SK-N-SH (cell line): ENCODE measurements around the gene ARL6. TPM values are rescaled to one million over a fixed set of nuclear protein-coding genes. Genes with fewer than 3 reads are reported as not detected.

Source experiments
- CTCF ChIA-PET: fragments of 300-600, 350-600 bp; formaldehyde crosslinking; extraction: SDS; loops from one replicate; lab custom pipeline; 2021; lab: Yijun Ruan, JAX
- POLR2A ChIA-PET: fragments of 350-600 bp; sonication (Branson Sonifier 250); formaldehyde crosslinking; extraction: SDS; loops from one replicate; lab custom pipeline; 2020; ENCODE audit warnings: antibody characterized with exemption, inconsistent platforms; lab: Yijun Ruan, JAX
- DNase-seq: peaks from one replicate; pipeline ENCODE4 v3.0.0; 2012
- H2AFZ ChIP-seq: fragments of 200-600 bp; sonication (generic); 2 replicates; pipeline ENCODE4 v1.8.1; 2016; ENCODE audit warnings: antibody characterized with exemption, mild to moderate bottlenecking, low read depth
- H3F3A ChIP-seq: fragments of 200-600 bp; sonication (generic); replicated peaks from 2 replicates; pipeline ENCODE3; 2016; ENCODE audit warnings: antibody characterized with exemption, mild to moderate bottlenecking; ENCODE audit not compliant: insufficient read depth
- H3K27ac ChIP-seq, 2 experiments: fragments of 200-500 bp in 1 of 2; fragments of 200-600 bp in 1 of 2; sonication (Bioruptor generic) in 1 of 2; sonication (generic), shearing (Covaris generic) in 1 of 2; 2 replicates each; pipeline versions ENCODE4 v1.5.1 to v1.6.1; 2014 to 2016; ENCODE audit warnings: low read depth in 2 of 2, inconsistent platforms in 1 of 2, low read length in 1 of 2, mild to moderate bottlenecking in 1 of 2, mixed read lengths in 1 of 2
- H3K27me3 ChIP-seq: fragments of 200-600 bp; sonication (generic), shearing (Covaris generic); 2 replicates; pipeline ENCODE4 v1.6.1; 2016; ENCODE audit warnings: mixed run types; ENCODE audit not compliant: insufficient read depth
- H3K36me3 ChIP-seq, 2 experiments: fragments of 200-500 bp in 1 of 2; fragments of 200-600 bp in 1 of 2; sonication (Bioruptor generic) in 1 of 2; sonication (generic) in 1 of 2; replicated peaks in 1 of 2; 2 replicates each; pipeline versions ENCODE3 to v1.5.1; 2014 to 2016; ENCODE audit warnings: low read length in 1 of 2, mild to moderate bottlenecking in 1 of 2; ENCODE audit not compliant: insufficient read depth in 2 of 2, control insufficient read depth in 1 of 2
- H3K4me1 ChIP-seq, 2 experiments: fragments of 200-500 bp in 1 of 2; fragments of 200-600 bp in 1 of 2; sonication (Bioruptor generic) in 1 of 2; sonication (generic), shearing (Covaris generic) in 1 of 2; 2 replicates each; pipeline versions ENCODE4 v1.5.1 to v1.6.1; 2014 to 2016; ENCODE audit warnings: low read depth in 1 of 2, low read length in 1 of 2, mixed run types in 1 of 2; ENCODE audit not compliant: insufficient read depth in 2 of 2, control insufficient read depth in 1 of 2
- H3K4me2 ChIP-seq: fragments of 200-600 bp; sonication (generic), shearing (Covaris generic); 2 replicates; pipeline ENCODE4 v1.6.1; 2017; ENCODE audit warnings: mixed run types
- H3K4me3 ChIP-seq, 2 experiments: fragments of 200-500 bp in 1 of 2; fragments of 200-600 bp in 1 of 2; sonication (Bioruptor generic) in 1 of 2; sonication (generic), shearing (Covaris generic) in 1 of 2; 2 replicates each; pipeline versions ENCODE4 v1.5.1 to v1.8.1; 2014 to 2016; ENCODE audit warnings: low read depth in 2 of 2, inconsistent platforms in 1 of 2, low read length in 1 of 2, mild to moderate bottlenecking in 1 of 2, mixed read lengths in 1 of 2, moderate library complexity in 1 of 2
- H3K79me2 ChIP-seq: fragments of 200-600 bp; sonication (generic); 2 replicates; pipeline ENCODE4 v1.8.1; 2017; ENCODE audit warnings: mild to moderate bottlenecking; ENCODE audit not compliant: insufficient read depth
- H3K9ac ChIP-seq: fragments of 200-600 bp; sonication (generic); 2 replicates; pipeline ENCODE4 v1.6.1; 2017; ENCODE audit warnings: mixed run types
- H3K9me2 ChIP-seq: fragments of 200-600 bp; sonication (generic); 2 replicates; pipeline ENCODE4 v1.6.1; 2017; ENCODE audit warnings: mixed run types
- H3K9me3 ChIP-seq: fragments of 200-600 bp; sonication (generic); 2 replicates; pipeline ENCODE4 v1.6.1; 2017; ENCODE audit warnings: mixed run types, mild to moderate bottlenecking, moderate library complexity
- H4K20me1 ChIP-seq: fragments of 200-600 bp; sonication (generic); 2 replicates; pipeline ENCODE4 v1.6.1; 2017; ENCODE audit warnings: mild to moderate bottlenecking, mixed run types; ENCODE audit not compliant: insufficient read depth
- CHD2 ChIP-seq: fragments of 150-350 bp; IDR thresholded peaks from 2 replicates; pipeline ENCODE4 v1.6.1; 2018; ENCODE audit warnings: low read length; ENCODE audit not compliant: partially characterized antibody
- CTCF ChIP-seq: fragments of 200-600 bp; sonication (generic); IDR thresholded peaks from 2 replicates; pipeline ENCODE4 v1.6.1; 2017; ENCODE audit warnings: antibody characterized with exemption, mild to moderate bottlenecking, moderate library complexity
- ELF1 ChIP-seq: IDR thresholded peaks from 2 replicates; pipeline ENCODE4 v1.4.0; 2012
- EP300 ChIP-seq, 2 experiments: IDR thresholded peaks; 2 replicates each; pipeline versions ENCODE4 v1.4.0 to v1.6.1; 2012; ENCODE audit warnings: borderline replicate concordance in 1 of 2, low read depth in 1 of 2, low read length in 1 of 2
- FOSL2 ChIP-seq: IDR thresholded peaks from 2 replicates; pipeline ENCODE4 v1.4.0; 2012; ENCODE audit warnings: low read depth, mild to moderate bottlenecking, moderate library complexity, borderline replicate concordance
- FOXM1 ChIP-seq: IDR thresholded peaks from 2 replicates; pipeline ENCODE4 v1.4.0; 2012; ENCODE audit warnings: low read depth, mild to moderate bottlenecking
- GABPA ChIP-seq: IDR thresholded peaks from 2 replicates; pipeline ENCODE4 v1.4.0; 2012; ENCODE audit warnings: low read depth, mild to moderate bottlenecking
- MAX ChIP-seq: IDR thresholded peaks from 2 replicates; pipeline ENCODE4 v1.4.0; 2012; ENCODE audit warnings: low read depth
- MEF2A ChIP-seq: IDR thresholded peaks from 2 replicates; pipeline ENCODE4 v1.4.0; 2012; ENCODE audit warnings: low read depth, borderline replicate concordance
- MXI1 ChIP-seq: IDR thresholded peaks from 2 replicates; pipeline ENCODE4 v1.6.1; 2012; ENCODE audit warnings: mild to moderate bottlenecking, low read depth, low read length, improper control_type of control experiment
- REST ChIP-seq: IDR thresholded peaks from 2 replicates; pipeline ENCODE4 v1.6.1; 2012; ENCODE audit warnings: mild to moderate bottlenecking, low read depth, low read length, moderate library complexity
- RXRA ChIP-seq: IDR thresholded peaks from 2 replicates; pipeline ENCODE4 v1.4.0; 2012; ENCODE audit warnings: low read depth, mild to moderate bottlenecking, borderline replicate concordance
- TAF1 ChIP-seq: IDR thresholded peaks from 2 replicates; pipeline ENCODE4 v1.6.1; 2012; ENCODE audit warnings: low read depth, mild to moderate bottlenecking, low read length, moderate library complexity, borderline replicate concordance
- TCF12 ChIP-seq: IDR thresholded peaks from 2 replicates; pipeline ENCODE4 v1.4.0; 2012
- TEAD4 ChIP-seq: IDR thresholded peaks from 2 replicates; pipeline ENCODE4 v1.4.0; 2012; ENCODE audit warnings: mild to moderate bottlenecking, borderline replicate concordance; ENCODE audit not compliant: insufficient read depth
- USF1 ChIP-seq: IDR thresholded peaks from 2 replicates; pipeline ENCODE4 v1.4.0; 2012; ENCODE audit warnings: low read depth, borderline replicate concordance
- YY1 ChIP-seq: IDR thresholded peaks from 2 replicates; pipeline ENCODE4 v1.4.0; 2012; ENCODE audit warnings: low read depth, mild to moderate bottlenecking
- ZBTB33 ChIP-seq: IDR thresholded peaks from 2 replicates; pipeline ENCODE4 v1.4.0; 2012; ENCODE audit warnings: low read depth, borderline replicate concordance
- WGBS: methylation state at CpG from one replicate; pipeline ENCODE4 v1.1.6; 2017; ENCODE audit warnings: low lambda C conversion rate; 5-methylcytosine and 5-hydroxymethylcytosine counted together
- polyA plus RNA-seq, 3 experiments: library from polyadenylated mRNA; depleted of rRNA; stranded (reverse); fragments of >200 nt; gene quantifications; 2 replicates each; pipeline ENCODE4 v1.2.3, GENCODE V29; 2012

Gene ARL6
- polyA plus RNA-seq, 1 of the 3 experiments (the other 2 are of a cell fraction), result 2.6 TPM

- Histone ChIP-seq H3K4me2 (no peak overlapping the region), H3K9me3 (no peaks in the 10 kb centered on the region), H3K4me3 (no peak overlapping the region), H3K9me2 (no peaks in the 10 kb centered on the region), H3K27ac (no peak overlapping the region), H3K27me3 (no peaks in the 10 kb centered on the region), H3K4me1 (no peaks in the 10 kb centered on the region; a peak in 1 of 4 replicates), H4K20me1 (no peaks in the 10 kb centered on the region), H2AFZ (no peak overlapping the region), H3K9ac (no peak overlapping the region), H3F3A (no peaks in the 10 kb centered on the region), H3K79me2 (no peaks in the 10 kb centered on the region), H3K36me3 (peaks cover 9 to 23% of the 10 kb centered on the region in 2 experiments)
- ChIA-PET POLR2A (no interaction called here), CTCF (no interaction called here)
- TF ChIP-seq YY1, result no peak
- TF ChIP-seq TCF12, result no peak
- no peak for TF ChIP-seq ZBTB33
- TF ChIP-seq MAX, result no peak
- TF ChIP-seq EP300 (IDR thresholded peaks at IDR 0.05; ENCODE audit: borderline replicate concordance in 1 of 2, low read depth in 1 of 2, low read length in 1 of 2), result no peak
- no peak for TF ChIP-seq USF1
- TF ChIP-seq MXI1, result no peak
- TF ChIP-seq CHD2, result no peak
- TF ChIP-seq FOSL2, result no peak
- TF ChIP-seq FOXM1, result no peak
- TF ChIP-seq RXRA, result no peak
- TF ChIP-seq CTCF, result no peak
- no peak for TF ChIP-seq TAF1
- TF ChIP-seq ELF1, result no peak
- TF ChIP-seq GABPA, result no peak
- TF ChIP-seq REST, result no peak
- no peak for TF ChIP-seq MEF2A
- no peak for TF ChIP-seq TEAD4
- 94% methylated on average over 3 of the region's 3 CpGs for WGBS
- no peak for DNase-seq
Observed at GRCh38 chr3:97772926-97773325, 8.4 kb downstream of the ARL6 start.
